CD4-positive, alpha-beta T cell (primary cell): ENCODE data around the gene LGR4. TPM values are rescaled to one million over a fixed set of nuclear protein-coding genes. Genes with fewer than 3 reads are reported as not detected.

Experiments used
- ATAC-seq: fragments of 200-7000 bp; cut with Tn5 transposase; one replicate; pipeline ENCODE4 v1.10.0; 2022; ENCODE audit warnings: mild to moderate bottlenecking; ENCODE audit not compliant: poor library complexity
- CTCF ChIA-PET: fragments of 350-600 bp; sonication (Branson Sonifier 250); formaldehyde crosslinking; loops from one replicate; lab custom pipeline; 2021; ENCODE audit warnings: antibody characterized with exemption, inconsistent platforms; lab: Charles Lee
- POLR2A ChIA-PET: fragments of 350-600 bp; sonication (Branson Sonifier 250); formaldehyde crosslinking; loops from one replicate; lab custom pipeline; 2021; ENCODE audit warnings: antibody characterized with exemption, inconsistent platforms; lab: Charles Lee
- DNase-seq, 14 experiments: peaks; one replicate each; pipeline ENCODE4 v3.0.0-alpha.2; 2013 to 2020; ENCODE audit warnings: mixed read lengths in 2 of 14
- H3K27ac ChIP-seq, 2 donors: one replicate each; pipeline versions ENCODE4 v1.5.1 to v1.7.0; 2013; ENCODE audit warnings: low read length in 2 of 2, low read depth in 1 of 2, mild to moderate bottlenecking in 1 of 2
- H3K27me3 ChIP-seq, 2 experiments: 1 replicate in 1 of 2; 2 replicates in 1 of 2; pipeline versions ENCODE4 v1.6.1 to v1.7.0; 2013; ENCODE audit warnings: low read length in 2 of 2, control low read depth in 1 of 2, mild to moderate bottlenecking in 1 of 2, moderate library complexity in 1 of 2; ENCODE audit not compliant: insufficient read depth in 2 of 2, control insufficient read depth in 1 of 2
- H3K36me3 ChIP-seq: one replicate; pipeline ENCODE4 v1.6.1; 2013; ENCODE audit warnings: low read length, control low read depth; ENCODE audit not compliant: insufficient read depth
- H3K4me1 ChIP-seq: one replicate; pipeline ENCODE4 v1.6.1; 2013; ENCODE audit warnings: low read length, control low read depth; ENCODE audit not compliant: insufficient read depth
- H3K4me3 ChIP-seq: one replicate; pipeline ENCODE4 v1.5.1; 2013; ENCODE audit warnings: mild to moderate bottlenecking, low read length, moderate library complexity
- H3K9me3 ChIP-seq, 2 experiments: 1 replicate in 1 of 2; 2 replicates in 1 of 2; pipeline versions ENCODE4 v1.6.1 to v1.7.0; 2013; ENCODE audit warnings: low read length in 2 of 2, mild to moderate bottlenecking in 2 of 2, control low read depth in 1 of 2, moderate library complexity in 1 of 2; ENCODE audit not compliant: control insufficient read depth in 1 of 2, insufficient read depth in 1 of 2
- H3K27ac Mint-ChIP-seq: one replicate; pipeline ENCODE4 v1.8.0; 2020; ENCODE audit warnings: mixed read lengths
- H3K27me3 Mint-ChIP-seq: one replicate; pipeline ENCODE4 v1.8.0; 2021; ENCODE audit warnings: mixed read lengths
- H3K36me3 Mint-ChIP-seq: one replicate; pipeline ENCODE4 v1.8.0; 2021; ENCODE audit warnings: low read depth, mixed read lengths
- H3K4me1 Mint-ChIP-seq: one replicate; pipeline ENCODE4 v1.8.0; 2021; ENCODE audit warnings: low read depth, mixed read lengths
- H3K4me3 Mint-ChIP-seq: one replicate; pipeline ENCODE4 v1.8.0; 2020; ENCODE audit warnings: mild to moderate bottlenecking, mixed read lengths
- H3K9me3 Mint-ChIP-seq: one replicate; pipeline ENCODE4 v1.8.0; 2020; ENCODE audit warnings: mixed read lengths
- CTCF ChIP-seq: fragments of 200-600 bp; IDR thresholded peaks from one replicate; pipeline ENCODE4 v1.8.0; 2022; ENCODE audit warnings: antibody characterized with exemption, mild to moderate bottlenecking
- intact Hi-C, 2 experiments: fragments of 100-400 bp; cut with DNase I in 1 of 2; cut with micrococcal nuclease in 1 of 2; formaldehyde crosslinking; loops; one replicate each; pipeline versions ENCODE4 v1.15.1 to v1.9.0; 2023 to 2025; cut with DNase I, micrococcal nuclease
- total RNA-seq, 174 experiments: library from RNA in 2 of 174; stranded (reverse) in 2 of 174; gene quantifications; one replicate each; pipeline ENCODE4 v1.2.3 and lab custom pipeline; 2021 to 2026

Gene LGR4
- total RNA-seq, 2 experiments from 2014 or later: 0.69 to 0.87 TPM

DNA sequence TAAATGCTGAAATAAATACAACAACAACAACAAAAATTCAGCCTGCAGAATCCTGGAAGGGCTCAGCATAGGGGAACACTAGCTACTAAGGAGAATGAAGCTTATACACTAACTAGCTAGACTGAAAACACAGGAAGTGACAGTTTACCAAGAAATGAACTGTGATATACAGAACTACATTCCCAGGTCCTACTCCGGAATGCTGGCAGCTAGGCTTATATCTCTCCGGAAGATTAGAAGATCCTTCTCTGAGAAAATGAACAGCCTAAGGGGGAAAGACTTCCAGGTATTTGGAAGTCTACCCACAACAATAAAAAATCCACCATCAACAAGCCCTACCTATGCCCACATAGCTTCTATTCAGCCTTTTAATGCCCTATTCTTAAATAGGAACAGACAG, 140.6 kb downstream of the LGR4 start:
- intact Hi-C loops: no loop called here
- Histone ChIP-seq H3K4me3 (no peak overlapping the region), H3K27me3 (no peaks in the 10 kb centered on the region), H3K4me1 (no peaks in the 10 kb centered on the region), H3K27ac (no peak overlapping the region), H3K36me3 (no peaks in the 10 kb centered on the region), H3K9me3 (no peaks in the 10 kb centered on the region)
- Mint-ChIP-seq H3K9me3 (no peaks in the 10 kb centered on the region), H3K4me1 (no peaks in the 10 kb centered on the region), H3K27ac (no peak overlapping the region), H3K27me3 (no peaks in the 10 kb centered on the region), H3K36me3 (no peaks in the 10 kb centered on the region), H3K4me3 (no peak overlapping the region)
- DNase-seq (no peak), ATAC-seq (no peak)
- POLR2A ChIA-PET: no interaction called here
- no peak for TF ChIP-seq CTCF
- CTCF ChIA-PET: no interaction called here

GRCh38 chr11:27330633-27331270, 141.8 kb downstream of the LGR4 start:
- no peak overlapping the region for H3K27ac Mint-ChIP-seq
- POLR2A ChIA-PET: no interaction called here
- CTCF ChIA-PET: interaction anchor here (0.7 kb wide), 1 partner anchor 8 kb away, joined by 3 read pairs; no protein-coding TSS in a partner anchor

GRCh38 chr11:27329867-27330632, 142.5 kb downstream of the LGR4 start:
- H3K4me3 ChIP-seq: no peak overlapping the region
- ChIA-PET CTCF (interaction anchor here (0.7 kb wide), 1 partner anchor 9 kb away, joined by 3 read pairs; no protein-coding TSS in a partner anchor), POLR2A (no interaction called here)
- intact Hi-C loops: no loop called here
- H3K9me3 Mint-ChIP-seq: no peaks in the 10 kb centered on the region
- no peaks in the 10 kb centered on the region for H3K4me1 Mint-ChIP-seq
- H3K9me3 ChIP-seq: no peaks in the 10 kb centered on the region
- DNase-seq (no peak), ATAC-seq (no peak)
- no peak overlapping the region for H3K27ac Mint-ChIP-seq
- no peak overlapping the region for H3K4me3 Mint-ChIP-seq
- no peaks in the 10 kb centered on the region for H3K27me3 ChIP-seq
- H3K36me3 ChIP-seq: no peaks in the 10 kb centered on the region
- H3K27ac ChIP-seq: no peak overlapping the region
- no peak for TF ChIP-seq CTCF
- no peaks in the 10 kb centered on the region for H3K36me3 Mint-ChIP-seq
- no peaks in the 10 kb centered on the region for H3K4me1 ChIP-seq
- H3K27me3 Mint-ChIP-seq: no peaks in the 10 kb centered on the region

More at GRCh38 chr11:27330633-27331270, 141.8 kb downstream of the LGR4 start:
- no peak for DNase-seq
- TF ChIP-seq CTCF: no peak
- no peaks in the 10 kb centered on the region for H3K4me1 ChIP-seq
- intact Hi-C loops: no loop called here
- Mint-ChIP-seq H3K36me3 (no peaks in the 10 kb centered on the region), H3K4me3 (no peak overlapping the region), H3K9me3 (no peaks in the 10 kb centered on the region), H3K4me1 (no peaks in the 10 kb centered on the region), H3K27me3 (no peaks in the 10 kb centered on the region)
- no peak overlapping the region for H3K27ac ChIP-seq
- no peaks in the 10 kb centered on the region for H3K9me3 ChIP-seq
- no peak overlapping the region for H3K4me3 ChIP-seq
- no peaks in the 10 kb centered on the region for H3K36me3 ChIP-seq
- no peak for ATAC-seq
- no peaks in the 10 kb centered on the region for H3K27me3 ChIP-seq
